H54 (cell line): ENCODE results near the gene ZNF584.
"Not testable (repeated sequence)": the region's sequence is repeated elsewhere in the genome, so short reads cannot be mapped to it uniquely, and the experiment has no call there.

Source experiments
- DNase-seq: peaks from one replicate; pipeline ENCODE4 v3.0.0; 2011; ENCODE audit warnings: low spot score, mixed read lengths; ENCODE audit not compliant: insufficient read length
- FAIRE-seq: peaks from 3 replicates; lab custom pipeline; 2011; peaks lifted over from hg19 to GRCh38; lab: Jason Lieb, UNC
- POLR2A ChIP-seq: IDR thresholded peaks from 2 replicates; pipeline ENCODE4 v1.6.1; 2011; ENCODE audit warnings: low read depth, mild to moderate bottlenecking, low read length

The ZNF584 gene

DNA sequence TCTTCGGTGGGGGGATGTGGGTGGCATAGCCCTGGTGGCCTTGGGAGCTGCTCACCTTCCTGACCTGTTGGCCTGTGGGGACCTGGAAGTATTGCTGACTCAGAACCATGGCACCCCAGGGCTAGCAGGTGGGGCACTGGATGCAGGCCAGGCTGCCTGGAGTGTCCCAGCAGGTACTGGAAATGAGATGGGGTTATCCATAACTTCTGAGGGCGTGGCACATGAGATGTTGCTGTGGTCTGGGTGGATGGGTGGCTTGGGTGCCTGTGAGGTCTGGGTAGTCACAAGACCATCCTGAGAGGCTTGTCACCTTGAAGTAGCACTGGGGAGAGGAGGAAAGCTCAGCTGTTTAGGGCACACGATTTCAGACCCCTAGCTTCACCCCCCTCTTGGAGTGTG, 13.6 kb upstream of the ZNF584 start:
- DNase-seq = no peak
- TF ChIP-seq POLR2A = no peak
- FAIRE-seq = no peak

DNA sequence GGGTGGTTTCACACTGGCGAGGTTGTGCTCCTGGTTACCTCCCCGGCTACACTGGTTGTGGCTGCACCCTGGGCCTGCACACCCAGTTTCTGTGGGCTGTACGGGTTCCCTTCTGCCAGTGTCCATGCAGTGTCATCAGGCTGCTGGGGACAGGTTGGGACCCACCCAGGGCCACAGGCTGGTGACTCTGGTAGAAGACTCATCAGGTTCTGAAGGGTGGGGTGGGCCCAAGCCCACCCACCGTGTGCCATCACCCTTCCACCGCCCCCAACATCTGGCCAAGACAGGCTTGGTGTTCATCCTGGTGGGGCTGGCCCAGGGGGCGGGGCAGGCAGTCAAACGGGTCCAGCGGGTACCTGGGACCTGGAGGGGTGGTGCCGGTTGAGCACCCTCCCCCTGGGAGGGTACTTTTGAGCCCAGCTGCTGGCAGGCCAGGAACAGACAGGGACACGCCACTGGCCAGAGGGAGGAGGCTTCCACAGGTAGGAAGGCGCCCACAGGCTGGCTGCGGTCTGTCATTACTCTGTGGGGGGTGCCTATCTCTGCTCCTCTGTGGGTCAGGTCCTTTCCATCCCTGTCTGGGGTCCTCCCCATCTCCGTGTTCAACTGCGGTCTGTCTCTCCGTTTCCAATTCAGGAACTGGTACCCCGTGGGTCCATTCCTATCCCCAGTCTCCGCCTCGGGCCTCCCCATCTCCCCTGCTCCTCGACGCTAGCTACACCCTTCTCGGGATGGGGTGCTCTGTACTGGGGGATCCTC, 13.1 kb upstream of the ZNF584 start, which contains the start of gene RNF225:
Gene RNF225, plus strand, starts transcription at position 437 of the 759 bp plus-strand sequence. CDS start 434 bp downstream, outside the sequence.
- TF ChIP-seq POLR2A = no peak
- FAIRE-seq (no peak), DNase-seq (no peak)

DNA sequence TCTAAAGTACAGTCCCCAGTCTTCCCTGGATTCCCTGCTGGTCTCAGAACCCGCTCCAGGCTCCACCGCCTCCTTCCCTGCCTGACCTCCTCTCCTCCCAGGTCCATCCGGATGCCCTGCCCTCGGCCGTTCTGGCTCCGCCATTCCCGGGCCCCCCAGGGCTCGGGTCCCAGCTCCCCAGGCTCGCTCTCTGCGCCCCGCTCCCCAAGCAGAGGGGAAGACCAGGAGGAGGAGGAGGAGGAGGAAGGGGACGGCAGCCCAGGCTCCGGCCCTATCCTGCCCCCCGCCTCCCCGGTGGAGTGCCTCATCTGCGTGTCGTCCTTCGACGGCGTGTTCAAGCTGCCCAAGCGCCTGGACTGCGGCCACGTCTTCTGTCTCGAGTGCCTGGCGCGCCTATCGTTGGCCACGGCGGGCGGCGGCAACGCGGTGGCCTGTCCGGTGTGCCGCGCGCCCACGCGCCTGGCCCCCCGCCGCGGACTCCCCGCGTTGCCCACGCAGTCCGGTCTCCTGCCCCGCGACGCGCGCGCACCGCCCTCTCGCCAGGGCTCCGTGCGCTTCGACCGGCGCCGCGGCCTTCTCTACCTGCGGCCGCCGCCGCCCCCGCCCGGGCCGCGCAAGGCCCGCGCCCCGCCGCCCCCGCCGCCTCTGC, 12.3 kb upstream of the ZNF584 start:
- no peak for TF ChIP-seq POLR2A
- DNase-seq = no peak

DNA sequence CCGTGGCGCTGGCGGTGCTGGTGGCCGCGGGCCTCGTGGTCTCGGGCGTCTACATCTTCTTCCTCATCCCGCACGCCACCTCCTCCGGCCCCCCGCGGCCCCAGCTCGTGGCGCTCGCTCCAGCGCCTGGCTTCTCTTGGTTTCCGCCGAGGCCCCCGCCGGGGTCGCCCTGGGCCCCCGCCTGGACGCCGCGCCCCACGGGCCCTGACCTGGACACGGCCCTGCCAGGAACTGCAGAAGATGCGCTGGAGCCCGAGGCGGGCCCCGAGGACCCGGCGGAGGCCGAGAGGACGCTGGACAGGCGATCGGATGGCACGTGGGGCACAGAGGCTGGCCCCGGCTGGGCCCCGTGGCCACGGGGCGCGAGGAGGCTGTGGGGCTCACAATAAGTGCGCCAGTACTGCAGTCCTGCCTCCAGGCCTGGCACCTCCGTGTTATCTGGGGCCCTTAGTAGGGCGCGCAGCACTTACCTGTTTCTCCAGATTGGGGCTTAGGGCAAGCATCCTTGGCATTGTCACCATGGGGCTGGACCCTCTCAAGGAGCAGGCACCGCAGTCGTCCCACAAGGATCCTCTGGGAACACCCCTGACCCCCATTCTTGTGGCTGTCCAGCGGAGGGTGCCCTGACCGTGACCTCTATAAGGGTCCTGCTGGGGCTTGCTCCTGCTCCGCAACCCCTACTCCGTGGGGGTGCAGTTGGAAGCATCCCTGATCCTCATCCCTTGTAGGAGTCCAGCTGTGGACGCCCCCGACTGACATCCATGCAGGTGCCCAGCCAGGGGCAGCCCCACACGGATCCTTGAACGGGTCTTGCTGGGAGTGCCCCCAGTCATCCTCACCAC, 11.5 kb upstream of the ZNF584 start:
- no peak for TF ChIP-seq POLR2A
- no peak for DNase-seq
- FAIRE-seq = no peak

More for the DNA sequence above, 12.3 kb upstream of the ZNF584 start:
- no peak for FAIRE-seq

- DNase-seq = no peak
- FAIRE-seq = no peak
- no peak for TF ChIP-seq POLR2A
Observed at GRCh38 chr19:58397533-58398037, 10.9 kb upstream of the ZNF584 start.

DNA sequence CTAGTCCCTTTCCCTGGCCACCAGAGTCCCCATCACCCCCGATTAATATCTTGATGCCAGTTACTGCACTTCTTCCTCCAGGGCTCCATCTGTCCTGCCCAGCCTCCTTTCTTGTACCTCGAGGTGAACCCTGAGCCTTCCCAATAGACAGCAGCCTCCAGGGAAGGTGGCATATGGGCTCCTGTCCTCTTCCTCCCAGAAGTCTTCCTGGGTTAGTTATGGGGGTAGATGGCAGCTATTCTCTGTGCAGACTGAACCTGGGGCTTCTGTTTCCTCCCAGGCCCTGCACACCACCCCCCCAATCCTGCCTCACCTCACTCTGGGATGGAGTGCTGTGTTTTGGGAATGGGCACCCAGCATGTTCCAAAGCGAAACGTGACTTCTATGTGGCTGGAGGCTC, 10.4 kb upstream of the ZNF584 start:
- DNase-seq (no peak), FAIRE-seq (no peak)
- no peak for TF ChIP-seq POLR2A

DNA sequence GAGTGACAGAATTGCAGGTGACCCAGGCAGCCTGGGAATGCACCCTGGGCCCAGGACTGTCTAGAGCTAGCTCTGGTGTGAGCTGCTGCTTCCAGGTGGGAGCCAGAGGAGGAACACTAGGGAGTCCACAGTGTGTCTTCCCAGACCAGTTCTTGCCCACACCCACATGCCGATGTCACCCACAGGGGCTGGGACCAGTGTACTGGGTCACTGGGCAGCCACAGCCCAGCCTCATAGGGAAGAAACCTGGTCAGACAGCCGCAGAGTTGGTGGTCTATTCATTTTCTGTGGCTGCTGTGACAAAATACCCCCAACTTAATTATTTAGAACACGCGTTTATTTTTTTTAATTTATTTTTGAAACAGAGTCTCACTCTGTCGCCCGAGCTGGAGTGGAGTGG, 9.9 kb upstream of the ZNF584 start:
- DNase-seq = no peak
- FAIRE-seq = no peak
- TF ChIP-seq POLR2A = no peak

GRCh38 chr19:58399903-58400302, 8.5 kb upstream of the ZNF584 start:
- DNase-seq = no peak
- no peak for FAIRE-seq
- TF ChIP-seq POLR2A = no peak

- DNase-seq = no peak
- no peak for TF ChIP-seq POLR2A
- no peak for FAIRE-seq
Observed at GRCh38 chr19:58400316-58400915, 8.0 kb upstream of the ZNF584 start.

- FAIRE-seq (peak; percentile 66), DNase-seq (peak; percentile 100)
- TF ChIP-seq POLR2A = peak; percentile 97
Observed at GRCh38 chr19:58400916-58401839, 7.3 kb upstream of the ZNF584 start.

GRCh38 chr19:58401840-58402421, 6.5 kb upstream of the ZNF584 start:
- TF ChIP-seq POLR2A = no peak
- FAIRE-seq (no peak), DNase-seq (no peak)

GRCh38 chr19:58403920-58404478, 4.5 kb upstream of the ZNF584 start:
- FAIRE-seq = not testable (repeated sequence)

More at GRCh38 chr19:58403920-58404478, 4.5 kb upstream of the ZNF584 start:
- not testable (repeated sequence) for DNase-seq
